ENCODE measurements around the gene SYTL3. TPM values are rescaled to one million over a fixed set of nuclear protein-coding genes. Genes with fewer than 3 reads are reported as not detected.

Gene SYTL3
- total and polyA plus RNA-seq, 2 of the 8 experiments (the other 6 are each of a cell fraction or from before 2014, with no cell fraction given): 0.27 to 0.99 TPM

- TF ChIP-seq NANOG (IDR thresholded peaks at IDR 0.05; ENCODE audit: insufficient read depth, low read depth, low read length, poor library complexity, severe bottlenecking) (no peak), TEAD4 (IDR thresholded peaks at IDR 0.05; ENCODE audit: low read depth, low read length) (no peak), KDM4A (IDR thresholded peaks at IDR 0.05; ENCODE audit: low read depth, low read length, severe bottlenecking) (no peak), GTF2F1 (IDR thresholded peaks at IDR 0.05; ENCODE audit: borderline replicate concordance, low read depth, low read length) (no peak), SP1 (IDR thresholded peaks at IDR 0.05; ENCODE audit: low read depth, low read length) (no peak), BRCA1 (IDR thresholded peaks at IDR 0.05; ENCODE audit: low read depth, low read length) (no peak), NRF1 (IDR thresholded peaks at IDR 0.05; ENCODE audit: low read depth, low read length) (no peak)
Measured at GRCh38 chr6:158697811-158698210, 48.0 kb downstream of the SYTL3 start (continued).
